Body of pancreas (tissue), 4 donors: Measurements from ENCODE around the gene ETV3. TPM values are rescaled to one million over a fixed set of nuclear protein-coding genes. Genes with fewer than 3 reads are reported as not detected.

Experiments used
- ATAC-seq: fragments of 150-250 bp; one replicate; pipeline ENCODE4 v1.9.1; 2016
- DNase-seq, 4 donors: peaks; one replicate each; pipeline ENCODE4 v3.0.0-alpha.2; 2019
- H3K27ac ChIP-seq, 4 donors: fragments of 200-600 bp; sonication (generic); 1 replicate in 3 of 4; 2 replicates in 1 of 4; pipeline versions ENCODE4 v1.5.1 to v1.6.1; 2016 to 2019; ENCODE audit warnings: mild to moderate bottlenecking in 1 of 4, mixed read lengths in 1 of 4, moderate library complexity in 1 of 4
- H3K27me3 ChIP-seq, 2 donors: fragments of 200-600 bp; sonication (generic); one replicate each; pipeline ENCODE4 v1.6.0; 2016; ENCODE audit warnings: mild to moderate bottlenecking in 1 of 2
- H3K36me3 ChIP-seq, 2 donors: fragments of 200-600 bp; sonication (generic); replicated peaks in 1 of 2; 2 replicates each; pipeline ENCODE4 v1.5.1; 2016; ENCODE audit warnings: low read depth in 2 of 2; ENCODE audit not compliant: insufficient read depth in 1 of 2
- H3K4me1 ChIP-seq: fragments of 200-600 bp; sonication (generic); one replicate; pipeline ENCODE4 v1.6.0; 2016
- H3K4me3 ChIP-seq, 2 donors: fragments of 200-600 bp; sonication (generic); 1 replicate in 1 of 2; 2 replicates in 1 of 2; pipeline ENCODE4 v1.5.1; 2016 to 2019
- H3K9me3 ChIP-seq, 3 donors: fragments of 200-600 bp; sonication (generic); 1 replicate in 2 of 3; 2 replicates in 1 of 3; pipeline ENCODE4 v1.5.1; 2016
- POLR2A ChIP-seq, 3 donors: fragments of 450-650 bp; IDR thresholded peaks; one replicate each; pipeline ENCODE4 v1.6.1; 2016; ENCODE audit warnings: antibody characterized with exemption in 3 of 3, mild to moderate bottlenecking in 2 of 3
- WGBS, 2 donors: methylation state at CpG; one replicate each; pipeline ENCODE4 v1.1.5; 2017; 5-methylcytosine and 5-hydroxymethylcytosine counted together
- intact Hi-C: fragments of 100-400 bp; cut with DNase I; formaldehyde crosslinking; loops from one replicate; pipeline ENCODE4 v1.15.1; 2023
- total RNA-seq, 2 donors: library from RNA; depleted of rRNA; stranded (reverse); fragments of >200 nt; gene quantifications; one replicate each; pipeline ENCODE4 v1.1.0, GENCODE V29; 2016
- TF ChIP-seq, protein P1 (sequence below), 7 experiments: fragments of 450-650 bp in 4 of 7; fragments of 200-600 bp in 3 of 7; sonication (generic) in 3 of 7; IDR thresholded peaks; one replicate each; pipeline ENCODE4 v1.5.1; 2016 to 2019; ENCODE audit warnings: antibody characterized with exemption in 7 of 7

Gene ETV3
- total RNA-seq, 2 donors from 2014 or later, result 5.6 to 11.4 TPM

DNA sequence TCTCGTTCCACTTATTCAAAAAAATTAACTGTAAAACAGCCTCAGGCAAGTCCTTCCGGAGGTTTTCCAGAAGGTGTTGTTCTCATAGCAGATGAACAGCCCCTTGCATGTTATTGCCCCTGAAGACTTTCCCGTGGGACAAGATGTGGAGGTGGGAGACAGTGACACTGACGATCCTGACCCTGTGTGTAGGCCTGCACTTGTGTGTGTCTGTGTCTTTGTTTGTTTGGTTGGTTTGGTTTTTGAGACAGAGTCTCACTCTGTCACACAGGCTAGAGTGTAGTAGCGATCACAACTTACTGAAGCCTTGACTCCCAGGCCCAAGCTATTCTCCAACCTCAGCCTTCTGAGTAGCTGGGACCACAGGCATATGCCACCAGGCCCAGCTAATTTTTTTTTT, 51.2 kb downstream of the ETV3 start:
- no peak overlapping the region for H3K27ac ChIP-seq
- H3K4me1 ChIP-seq, result no peaks in the 10 kb centered on the region
- DNase-seq (no peak), ATAC-seq (no peak)
- no peaks in the 10 kb centered on the region for H3K9me3 ChIP-seq
- no peak for TF ChIP-seq POLR2A (IDR thresholded peaks at IDR 0.05)
- TF ChIP-seq, protein P1, sequence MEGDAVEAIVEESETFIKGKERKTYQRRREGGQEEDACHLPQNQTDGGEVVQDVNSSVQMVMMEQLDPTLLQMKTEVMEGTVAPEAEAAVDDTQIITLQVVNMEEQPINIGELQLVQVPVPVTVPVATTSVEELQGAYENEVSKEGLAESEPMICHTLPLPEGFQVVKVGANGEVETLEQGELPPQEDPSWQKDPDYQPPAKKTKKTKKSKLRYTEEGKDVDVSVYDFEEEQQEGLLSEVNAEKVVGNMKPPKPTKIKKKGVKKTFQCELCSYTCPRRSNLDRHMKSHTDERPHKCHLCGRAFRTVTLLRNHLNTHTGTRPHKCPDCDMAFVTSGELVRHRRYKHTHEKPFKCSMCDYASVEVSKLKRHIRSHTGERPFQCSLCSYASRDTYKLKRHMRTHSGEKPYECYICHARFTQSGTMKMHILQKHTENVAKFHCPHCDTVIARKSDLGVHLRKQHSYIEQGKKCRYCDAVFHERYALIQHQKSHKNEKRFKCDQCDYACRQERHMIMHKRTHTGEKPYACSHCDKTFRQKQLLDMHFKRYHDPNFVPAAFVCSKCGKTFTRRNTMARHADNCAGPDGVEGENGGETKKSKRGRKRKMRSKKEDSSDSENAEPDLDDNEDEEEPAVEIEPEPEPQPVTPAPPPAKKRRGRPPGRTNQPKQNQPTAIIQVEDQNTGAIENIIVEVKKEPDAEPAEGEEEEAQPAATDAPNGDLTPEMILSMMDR (IDR thresholded peaks at IDR 0.05), result no peak
- 80 to 81% methylated on average over 5 of the region's 5 CpGs for whole genome bisulfite sequencing, 2 donors
- intact Hi-C loops, result no loop called here
- H3K4me3 ChIP-seq, result no peak overlapping the region
- H3K27me3 ChIP-seq, result no peaks in the 10 kb centered on the region
- H3K36me3 ChIP-seq, result no peaks in the 10 kb centered on the region

DNA sequence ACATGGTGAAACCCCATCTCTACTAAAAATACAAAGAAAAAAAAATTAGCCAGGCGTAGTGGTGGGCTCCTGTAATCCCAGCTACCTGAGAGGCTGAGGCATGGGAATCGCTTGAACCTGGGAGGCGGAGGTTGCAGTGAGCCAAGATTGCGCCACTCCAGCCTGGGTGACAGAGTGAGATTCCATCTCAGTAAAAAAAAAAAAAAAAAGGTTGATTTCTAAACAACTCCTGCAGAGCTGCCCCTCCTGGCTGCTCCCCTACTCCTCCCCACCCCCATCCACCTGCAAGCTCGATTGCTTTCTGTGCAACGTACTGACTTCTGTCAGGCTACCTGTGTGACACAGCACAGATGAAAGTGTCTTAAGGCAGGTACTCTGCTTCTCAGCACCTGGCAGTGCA, 51.9 kb downstream of the ETV3 start:
- Histone ChIP-seq H3K4me3 (no peak overlapping the region), H3K27ac (no peak overlapping the region), H3K36me3 (no peaks in the 10 kb centered on the region), H3K4me1 (no peaks in the 10 kb centered on the region), H3K9me3 (no peaks in the 10 kb centered on the region), H3K27me3 (no peaks in the 10 kb centered on the region)
- DNase-seq (no peak), ATAC-seq (no peak)
- TF ChIP-seq, protein P1 (IDR thresholded peaks at IDR 0.05), result no peak
- no peak for TF ChIP-seq POLR2A (IDR thresholded peaks at IDR 0.05)
- WGBS, 2 donors, result 72 to 83% methylated on average over 6 of the region's 6 CpGs
- intact Hi-C loops, result no loop called here

DNA sequence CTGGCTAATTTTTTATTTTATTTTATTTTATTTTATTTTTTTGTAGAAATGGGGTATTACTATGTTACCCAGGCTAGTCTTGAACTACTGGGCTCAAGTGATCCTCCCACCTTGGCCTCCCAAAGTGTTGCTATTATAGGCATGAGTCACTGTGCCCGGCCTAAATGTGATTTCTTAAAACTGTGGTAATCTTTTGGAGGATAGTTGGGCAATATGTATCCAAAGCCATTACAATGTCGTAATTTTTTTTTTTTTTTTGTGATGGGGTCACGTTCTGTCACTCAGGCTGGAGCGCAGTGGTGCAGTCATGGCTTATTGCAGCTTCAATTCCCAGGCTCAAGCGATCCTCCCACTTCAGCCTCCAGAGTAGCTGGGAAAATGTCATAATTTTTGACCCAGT, 52.8 kb downstream of the ETV3 start:
- Histone ChIP-seq H3K27ac (no peak overlapping the region), H3K4me3 (no peak overlapping the region), H3K36me3 (no peaks in the 10 kb centered on the region), H3K4me1 (no peaks in the 10 kb centered on the region), H3K27me3 (no peaks in the 10 kb centered on the region), H3K9me3 (no peaks in the 10 kb centered on the region)
- TF ChIP-seq POLR2A (IDR thresholded peaks at IDR 0.05), result no peak
- TF ChIP-seq, protein P1 (IDR thresholded peaks at IDR 0.05), result no peak
- DNase-seq (no peak), ATAC-seq (no peak)
- intact Hi-C loops, result no loop called here
- 69 to 92% methylated on average over 5 of the region's 5 CpGs for WGBS, 2 donors

DNA sequence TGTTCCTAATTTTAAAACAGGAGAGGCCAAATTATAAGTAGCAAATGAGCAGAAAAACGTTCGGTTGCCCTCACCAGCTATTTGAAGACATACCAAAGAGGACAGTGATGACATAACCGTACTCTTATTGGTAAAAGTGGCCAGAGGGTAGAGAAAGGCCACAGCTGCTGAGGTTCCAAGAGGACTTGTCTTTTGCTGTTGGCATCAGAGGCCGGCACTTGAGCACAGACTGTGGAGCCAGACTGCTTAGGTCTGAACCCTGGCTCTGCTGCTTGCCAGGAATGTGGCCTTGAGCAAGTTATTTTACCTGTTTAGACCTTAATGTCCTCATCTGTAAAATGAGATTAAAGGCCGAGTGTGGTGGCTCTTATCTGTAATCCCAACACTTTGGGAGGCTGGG, 53.5 kb downstream of the ETV3 start:
- no peaks in the 10 kb centered on the region for H3K4me1 ChIP-seq
- no peaks in the 10 kb centered on the region for H3K27me3 ChIP-seq
- DNase-seq (peak in 1 of 4 donors; percentile 13), ATAC-seq (no peak)
- no peaks in the 10 kb centered on the region for H3K36me3 ChIP-seq
- TF ChIP-seq POLR2A (IDR thresholded peaks at IDR 0.05), result no peak
- TF ChIP-seq, protein P1 (IDR thresholded peaks at IDR 0.05), result no peak
- no peak overlapping the region for H3K27ac ChIP-seq
- WGBS, 2 donors, result 45 to 48% methylated on average over 5 of the region's 5 CpGs
- H3K4me3 ChIP-seq, result no peak overlapping the region
- no peaks in the 10 kb centered on the region for H3K9me3 ChIP-seq
- intact Hi-C loops, result no loop called here

DNA sequence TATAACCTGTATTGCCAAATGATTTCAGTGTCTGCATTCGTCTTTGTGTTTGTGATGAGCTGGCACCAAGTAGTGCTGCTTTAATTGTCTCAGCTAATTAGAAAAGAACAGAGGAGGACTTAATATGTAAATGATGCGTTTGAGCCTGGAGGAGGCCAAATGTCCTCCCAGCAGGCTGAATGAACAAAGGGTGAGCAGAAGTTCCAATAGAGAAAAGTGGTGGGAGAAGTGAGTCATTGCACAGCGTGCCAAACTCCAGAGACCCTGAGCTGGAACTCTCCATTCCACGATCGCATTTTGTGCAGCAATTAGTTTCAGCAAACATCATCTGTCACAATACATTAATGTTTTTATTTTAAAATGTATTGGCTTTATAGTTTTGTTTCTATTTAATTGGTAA, 56.5 kb downstream of the ETV3 start:
- ATAC-seq (no peak), DNase-seq (no peak)
- no peaks in the 10 kb centered on the region for H3K27me3 ChIP-seq
- H3K36me3 ChIP-seq, result no peaks in the 10 kb centered on the region
- 71 to 81% methylated on average over 5 of the region's 5 CpGs for WGBS, 2 donors
- H3K4me1 ChIP-seq, result no peaks in the 10 kb centered on the region
- H3K9me3 ChIP-seq, result no peaks in the 10 kb centered on the region
- intact Hi-C loops, result no loop called here
- TF ChIP-seq POLR2A (IDR thresholded peaks at IDR 0.05), result no peak
- TF ChIP-seq, protein P1 (IDR thresholded peaks at IDR 0.05), result no peak
- H3K27ac ChIP-seq, result no peak overlapping the region
- no peak overlapping the region for H3K4me3 ChIP-seq
